ENCODE results near the gene IL13RA1.
"Not testable (repeated sequence)": the region's sequence is repeated elsewhere in the genome, so short reads cannot be mapped to it uniquely, and the experiment has no call there.

IL13RA1 gene

GRCh38 chrX:118730500-118731247, 3.3 kb downstream of the IL13RA1 start:
- DNase-seq = no peak

- DNase-seq = not testable (repeated sequence)
Measured at GRCh38 chrX:118732551-118732950, 5.1 kb downstream of the IL13RA1 start.

DNA sequence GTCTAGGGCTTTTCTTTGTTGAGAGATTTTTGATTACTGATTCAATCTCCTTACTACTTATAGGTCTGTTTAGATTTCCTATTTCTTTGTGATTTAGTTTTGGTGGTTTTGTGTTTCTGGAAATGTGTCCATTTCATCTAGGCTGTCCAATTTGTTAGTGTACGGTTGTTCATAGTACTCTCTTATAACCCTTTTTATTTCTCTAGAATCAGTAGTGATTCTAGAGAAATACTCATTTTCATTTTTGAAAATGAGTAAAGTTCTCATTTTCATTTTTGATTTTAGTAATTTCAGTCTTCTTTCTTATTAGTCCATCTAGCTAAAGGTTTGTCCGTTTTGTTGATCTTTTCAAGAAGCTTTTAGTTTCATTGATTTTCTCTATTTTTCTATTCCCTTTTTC, 7.5 kb downstream of the IL13RA1 start:
- DNase-seq = no peak

DNA sequence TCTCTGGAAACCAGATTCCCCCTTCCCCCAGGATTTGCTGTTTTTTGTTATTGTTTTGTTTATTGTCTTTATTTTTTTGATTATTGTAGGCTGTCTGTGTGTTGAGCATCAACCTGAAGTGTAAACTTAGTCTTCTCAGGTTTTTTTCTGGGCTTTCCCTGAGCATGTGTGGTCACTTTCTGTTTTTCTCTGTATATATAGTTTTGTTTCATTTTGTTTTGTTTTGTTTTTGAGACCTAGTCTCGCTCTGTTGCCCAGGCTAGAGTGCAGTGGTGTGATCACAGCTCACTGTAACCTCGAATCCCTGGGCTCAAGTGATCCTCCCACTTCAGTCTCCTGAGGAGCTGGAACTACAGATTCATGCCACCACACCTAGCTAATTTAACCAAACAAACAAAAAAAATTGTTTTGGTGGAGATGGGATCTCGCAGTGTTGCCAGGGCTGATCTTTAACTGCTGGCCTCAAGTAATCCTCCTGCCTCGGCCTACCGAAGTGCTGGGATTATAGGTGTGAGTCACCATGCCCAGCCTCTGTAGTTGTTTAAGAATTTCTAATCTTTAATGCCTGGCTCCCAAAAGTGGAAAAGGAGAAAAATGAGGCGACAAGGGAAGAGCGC, 9.1 kb downstream of the IL13RA1 start:
- DNase-seq = no peak

DNA sequence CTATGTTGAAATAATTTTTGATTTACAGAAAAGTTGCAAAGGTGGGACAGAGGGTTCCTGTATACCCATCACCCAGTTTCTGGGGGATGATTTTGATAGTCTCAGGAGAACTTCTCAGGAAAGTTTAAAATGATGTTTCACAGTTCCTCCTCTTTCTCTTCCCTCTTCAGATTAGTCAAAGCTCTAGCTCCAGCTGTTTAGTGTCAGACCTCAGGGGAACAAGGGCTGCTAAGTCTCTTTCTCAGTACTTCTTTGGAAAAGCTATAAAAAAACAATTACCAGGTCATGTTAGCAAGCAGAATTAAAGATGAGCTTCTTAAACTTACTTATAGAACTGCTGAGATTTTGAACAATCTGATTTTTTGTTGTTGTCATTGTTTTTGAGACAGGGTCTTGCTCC, 12.2 kb downstream of the IL13RA1 start:
- DNase-seq = no peak

GRCh38 chrX:118740276-118740889, 13.0 kb downstream of the IL13RA1 start:
- DNase-seq = no peak

DNA sequence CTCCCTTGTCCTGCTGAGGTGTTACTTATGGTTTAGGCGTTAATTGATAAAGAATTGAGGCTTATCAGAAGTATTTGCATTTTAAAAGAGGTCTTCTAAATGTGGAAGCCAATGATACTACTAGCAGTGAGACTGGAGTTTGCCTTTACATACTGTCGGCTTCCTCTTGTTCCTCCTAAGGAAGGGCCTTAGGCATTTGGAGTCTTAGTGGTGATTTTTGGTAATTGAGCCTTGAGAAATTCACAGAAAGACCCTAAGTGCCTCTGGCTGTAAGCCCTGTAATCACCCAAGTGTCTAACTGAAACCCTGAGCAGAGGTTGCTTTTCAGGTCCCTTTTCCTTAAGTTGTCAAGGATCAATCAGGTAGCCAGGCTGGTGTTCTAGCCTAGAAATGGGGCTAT, 14.8 kb downstream of the IL13RA1 start:
- no peak for DNase-seq

- DNase-seq = no peak
Measured at GRCh38 chrX:118745570-118745969, 18.2 kb downstream of the IL13RA1 start.

GRCh38 chrX:118751950-118752783, 24.8 kb downstream of the IL13RA1 start:
- no peak for DNase-seq

DNA sequence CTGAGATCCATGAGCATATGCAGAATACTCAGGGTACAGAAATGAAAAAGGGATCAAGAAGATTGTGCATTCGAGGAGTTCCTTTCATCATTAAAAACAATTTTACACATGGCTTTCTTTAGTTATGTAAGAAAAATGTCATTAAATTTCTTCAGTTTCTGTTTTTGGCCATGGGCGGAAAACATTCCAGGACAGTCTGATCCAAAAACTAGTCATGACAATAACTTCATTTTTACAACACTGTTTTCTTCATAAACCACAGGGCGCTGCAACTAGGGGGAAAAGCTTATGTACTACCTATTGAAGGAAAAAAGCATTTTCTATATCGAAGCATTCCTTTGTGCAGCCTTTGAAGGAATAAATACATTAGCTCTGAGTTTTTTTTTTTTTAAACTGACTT, 28.2 kb downstream of the IL13RA1 start:
- DNase-seq = no peak

GRCh38 chrX:118756101-118756500, 28.7 kb downstream of the IL13RA1 start:
- DNase-seq = no peak

DNA sequence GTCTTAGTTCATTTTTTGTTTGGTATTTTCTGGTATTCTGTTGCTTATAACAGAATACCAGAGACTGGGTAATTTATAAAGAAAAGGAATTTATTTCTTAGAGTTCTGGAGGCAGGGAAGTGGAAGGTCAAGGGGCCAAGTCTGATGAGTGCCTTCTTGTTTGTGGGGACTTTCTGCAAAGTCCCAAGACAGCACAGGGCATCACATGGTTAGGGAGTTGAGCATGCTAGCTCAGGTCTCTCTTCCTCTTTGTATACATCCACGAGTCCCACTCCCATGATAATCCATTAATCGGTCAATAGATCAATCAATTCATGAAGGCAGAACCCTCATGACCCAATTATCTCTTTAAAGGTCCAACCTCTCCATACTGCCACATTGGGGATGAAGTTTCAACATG, 31.1 kb downstream of the IL13RA1 start:
- no peak for DNase-seq

GRCh38 chrX:118760025-118760424, 32.6 kb downstream of the IL13RA1 start:
- DNase-seq = no peak

GRCh38 chrX:118761939-118762707, 34.7 kb downstream of the IL13RA1 start:
- no peak for DNase-seq

DNA sequence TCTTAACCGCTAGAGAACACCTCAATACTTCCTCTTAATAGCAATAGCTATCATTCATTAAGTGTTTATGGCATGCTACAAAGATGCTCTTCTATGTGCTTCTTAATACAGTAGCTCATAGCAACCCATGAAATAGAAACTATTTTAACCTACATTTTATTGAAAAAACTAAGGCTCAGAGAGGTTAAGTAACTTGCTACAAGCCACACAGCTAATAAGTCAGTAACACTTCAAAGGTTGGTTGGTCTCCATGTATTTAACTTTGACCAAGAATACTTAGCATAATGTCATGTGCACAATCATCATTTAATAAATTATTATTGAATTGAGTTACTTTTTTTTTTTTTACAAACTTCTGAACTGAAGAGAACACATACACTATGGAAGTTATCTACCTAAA, 36.1 kb downstream of the IL13RA1 start:
- DNase-seq = no peak

- DNase-seq = no peak
Measured at GRCh38 chrX:118764122-118764521, 36.7 kb downstream of the IL13RA1 start.

DNA sequence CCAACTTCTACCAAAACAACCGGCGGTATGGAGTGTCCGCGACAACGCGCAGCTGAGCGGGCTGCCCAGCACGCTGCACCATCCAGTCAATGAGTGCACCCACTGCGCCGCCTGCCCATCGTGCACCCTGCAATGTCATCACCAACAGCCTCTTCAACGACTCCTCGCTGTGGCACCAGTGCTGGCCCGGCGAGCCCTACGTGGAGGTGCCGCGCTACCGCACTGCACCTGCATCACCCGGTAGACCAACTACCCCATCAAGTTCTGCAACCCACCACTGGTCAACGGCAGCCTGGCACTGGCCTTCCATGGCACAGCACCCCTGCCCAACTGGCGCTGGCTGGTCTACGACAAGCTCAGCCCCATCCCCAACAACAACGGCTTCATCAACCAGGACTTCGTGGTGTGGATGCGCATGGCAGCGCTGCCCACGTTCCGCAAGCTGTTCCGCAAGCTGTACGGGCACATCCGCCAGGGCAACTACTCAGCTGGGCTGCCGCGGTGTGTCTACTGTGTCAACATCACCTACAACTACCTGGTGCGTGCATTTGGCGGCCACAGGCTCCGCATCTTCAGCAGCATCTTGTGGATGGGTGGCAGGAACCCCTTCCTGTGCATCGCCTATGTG, 42.8 kb downstream of the IL13RA1 start:
- DNase-seq = no peak

- no peak for DNase-seq
Measured at GRCh38 chrX:118772051-118772450, 44.6 kb downstream of the IL13RA1 start.

GRCh38 chrX:118773782-118774181, 46.4 kb downstream of the IL13RA1 start:
- DNase-seq = no peak

GRCh38 chrX:118779581-118779980, 52.2 kb downstream of the IL13RA1 start:
- DNase-seq = no peak

DNA sequence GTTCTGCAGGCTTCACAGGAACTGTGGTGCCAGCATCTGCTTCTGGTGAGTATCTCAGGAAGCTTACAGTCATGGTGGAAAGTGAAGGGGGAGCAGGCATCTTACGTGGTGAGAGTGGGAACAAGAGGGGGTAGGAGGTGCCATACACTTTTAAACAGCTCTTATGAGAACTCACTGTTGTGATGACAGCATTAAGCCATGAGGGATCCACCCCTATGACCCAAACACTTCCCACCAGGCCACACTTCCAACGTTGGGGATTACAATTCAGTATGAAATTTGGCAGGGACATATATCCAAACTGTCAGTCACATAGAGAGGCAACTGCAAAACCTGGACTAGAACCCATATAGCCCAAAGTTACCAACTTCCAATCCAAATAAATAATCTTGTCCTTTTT, 53.1 kb downstream of the IL13RA1 start:
- no peak for DNase-seq

DNA sequence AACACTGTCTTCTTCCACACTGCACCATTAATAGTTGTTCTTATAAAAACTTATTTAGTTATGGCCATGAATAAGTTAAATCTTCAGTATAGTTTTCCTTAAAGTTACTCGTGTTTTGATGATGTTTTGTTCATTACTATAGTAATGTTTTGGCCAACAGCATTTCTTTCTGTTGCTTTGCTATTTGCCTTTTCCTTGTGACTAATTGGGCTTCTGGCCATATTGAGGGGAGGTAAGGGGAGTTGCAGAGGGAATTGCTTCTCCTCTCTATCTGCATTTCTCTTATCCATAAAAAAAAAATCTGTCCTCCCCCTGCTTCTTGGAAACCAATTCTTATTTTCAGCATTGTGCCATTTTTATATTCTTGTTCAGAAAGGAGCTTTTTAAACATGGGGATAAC, 53.5 kb downstream of the IL13RA1 start:
- no peak for DNase-seq
